Hindlimb muscle (tissue), 1 donor: Measurements from ENCODE around the gene RETREG2. TPM values are rescaled to one million over a fixed set of nuclear protein-coding genes. Genes with fewer than 3 reads are reported as not detected.

ENCODE experiments used
- polyA plus RNA-seq: library from polyadenylated mRNA; unstranded; fragments of 120-200 nt; gene quantifications from one replicate; pipeline ENCODE4 v1.2.1, GENCODE V29; 2013; ENCODE audit not compliant: insufficient read length

RETREG2 gene
- polyA plus RNA-seq, 1 donor: 42.0 TPM

Other genes starting within 250 kb of the RETREG2 start
- not detected for gene CDK5R2, start 218.6 kb upstream of the RETREG2 start, polyA plus RNA-seq
- 0.58 TPM for gene FEV, start 193.1 kb upstream of the RETREG2 start, polyA plus RNA-seq
- gene CRYBA2, start 184.9 kb upstream of the RETREG2 start, polyA plus RNA-seq: not detected
- not detected for gene CFAP65, start 136.8 kb upstream of the RETREG2 start, polyA plus RNA-seq
- gene IHH, start 117.4 kb upstream of the RETREG2 start, polyA plus RNA-seq: not detected
- 12.0 TPM for gene NHEJ1, start 17.5 kb upstream of the RETREG2 start, polyA plus RNA-seq
- gene SLC23A3, start 8.2 kb upstream of the RETREG2 start, polyA plus RNA-seq: 1.1 TPM
- 39.4 TPM for gene CNPPD1, start 1.4 kb upstream of the RETREG2 start, polyA plus RNA-seq
- 21.4 TPM for gene ZFAND2B, start 28.5 kb downstream of the RETREG2 start, polyA plus RNA-seq
- 36.1 TPM for gene ABCB6, start 40.7 kb downstream of the RETREG2 start, polyA plus RNA-seq
- 35.9 TPM for gene ATG9A, start 51.4 kb downstream of the RETREG2 start, polyA plus RNA-seq
- 29.5 TPM for gene ANKZF1, start 51.5 kb downstream of the RETREG2 start, polyA plus RNA-seq
- gene GLB1L, start 67.2 kb downstream of the RETREG2 start, polyA plus RNA-seq: 4.4 TPM
- 17.6 TPM for gene STK16, start 67.2 kb downstream of the RETREG2 start, polyA plus RNA-seq
- 0.31 TPM for gene TUBA4B, start 75.0 kb downstream of the RETREG2 start, polyA plus RNA-seq
- 112 TPM for gene TUBA4A, start 75.6 kb downstream of the RETREG2 start, polyA plus RNA-seq
- gene DNAJB2, start 101.1 kb downstream of the RETREG2 start, polyA plus RNA-seq: 97.8 TPM
- gene PTPRN, start 131.1 kb downstream of the RETREG2 start, polyA plus RNA-seq: 0.12 TPM
- not detected for gene RESP18, start 154.5 kb downstream of the RETREG2 start, polyA plus RNA-seq
- gene DNPEP, start 209.6 kb downstream of the RETREG2 start, polyA plus RNA-seq: 40.9 TPM
- 5,382 TPM for gene DES, start 240.1 kb downstream of the RETREG2 start, polyA plus RNA-seq